GM08714 (cell line): ENCODE results near the gene DSCAML1.

Experiments
- H3K4me3 ChIP-seq: fragments of 200-500 bp; sonication (Bioruptor generic); 2 replicates; pipeline ENCODE4 v1.5.1; 2014; ENCODE audit warnings: mild to moderate bottlenecking, low read length, inconsistent platforms
- ZNF274 ChIP-seq: IDR thresholded peaks from 2 replicates; pipeline ENCODE4 v1.6.1; 2012; ENCODE audit warnings: mild to moderate bottlenecking, low read depth, low read length

The DSCAML1 gene

DNA sequence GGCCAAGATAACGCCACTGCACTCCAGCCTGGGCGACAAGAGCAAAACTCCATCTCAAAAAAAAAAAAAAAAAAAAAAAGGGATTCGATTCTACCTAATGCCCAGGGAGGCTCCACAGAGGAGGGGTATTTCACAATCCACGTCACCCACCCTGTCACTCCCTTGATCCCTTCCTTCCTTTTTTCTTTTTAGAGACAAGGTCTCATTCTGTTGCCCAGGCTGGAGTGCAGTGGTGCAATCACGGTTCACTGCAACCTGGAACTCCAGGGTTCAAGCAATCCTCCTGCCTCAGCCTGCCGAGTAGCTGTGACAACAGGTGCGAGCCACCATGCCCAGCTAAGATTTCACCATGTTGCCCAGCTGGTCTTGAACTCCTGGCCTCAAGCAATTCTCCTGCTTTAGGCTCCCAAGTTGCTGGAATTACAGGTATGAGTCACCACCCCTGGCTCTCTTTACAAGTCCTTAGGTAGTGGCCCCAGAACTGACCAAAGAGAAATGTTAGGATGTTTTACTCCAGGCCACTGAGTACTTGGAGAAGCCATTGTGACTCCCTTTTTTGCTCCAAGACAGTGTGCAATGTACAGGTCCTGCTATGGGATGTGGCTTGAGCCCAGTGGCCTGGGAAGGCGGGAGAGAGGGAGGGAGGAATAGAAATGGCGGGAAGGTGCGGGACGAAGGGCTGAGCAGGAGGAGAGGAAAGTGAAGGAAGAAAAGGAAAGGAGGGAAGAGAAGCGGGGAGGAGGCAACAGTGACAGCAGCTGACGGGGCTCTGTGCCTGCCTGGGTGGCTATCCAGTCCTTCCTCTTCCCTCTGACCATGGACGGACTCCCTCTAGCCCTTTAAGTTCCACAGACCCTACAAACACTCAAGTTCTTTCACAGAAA lies 39.3 kb upstream of the DSCAML1 start:
- no peak overlapping the region for H3K4me3 ChIP-seq
- TF ChIP-seq ZNF274, result no peak

DNA sequence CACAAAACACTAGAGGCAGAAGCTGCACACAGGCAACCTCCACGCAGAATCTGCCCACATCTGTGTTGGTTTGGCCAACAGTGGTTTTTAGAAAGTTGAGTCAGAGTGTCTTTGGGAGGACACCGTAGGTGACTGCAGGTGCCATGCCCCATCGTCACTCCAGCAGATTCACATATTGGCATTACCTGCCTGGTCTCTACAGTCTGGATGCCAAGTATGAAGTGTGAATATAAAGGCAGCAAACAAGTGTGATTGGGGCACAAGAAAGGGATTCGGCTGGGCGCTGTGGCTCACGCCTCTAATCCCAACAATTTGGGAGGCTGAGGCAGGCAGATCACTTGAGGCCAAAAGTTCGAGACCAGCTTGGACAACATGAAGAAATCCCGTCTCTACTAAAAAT lies 38.6 kb upstream of the DSCAML1 start:
- TF ChIP-seq ZNF274, result no peak
- H3K4me3 ChIP-seq, result no peak overlapping the region

DNA sequence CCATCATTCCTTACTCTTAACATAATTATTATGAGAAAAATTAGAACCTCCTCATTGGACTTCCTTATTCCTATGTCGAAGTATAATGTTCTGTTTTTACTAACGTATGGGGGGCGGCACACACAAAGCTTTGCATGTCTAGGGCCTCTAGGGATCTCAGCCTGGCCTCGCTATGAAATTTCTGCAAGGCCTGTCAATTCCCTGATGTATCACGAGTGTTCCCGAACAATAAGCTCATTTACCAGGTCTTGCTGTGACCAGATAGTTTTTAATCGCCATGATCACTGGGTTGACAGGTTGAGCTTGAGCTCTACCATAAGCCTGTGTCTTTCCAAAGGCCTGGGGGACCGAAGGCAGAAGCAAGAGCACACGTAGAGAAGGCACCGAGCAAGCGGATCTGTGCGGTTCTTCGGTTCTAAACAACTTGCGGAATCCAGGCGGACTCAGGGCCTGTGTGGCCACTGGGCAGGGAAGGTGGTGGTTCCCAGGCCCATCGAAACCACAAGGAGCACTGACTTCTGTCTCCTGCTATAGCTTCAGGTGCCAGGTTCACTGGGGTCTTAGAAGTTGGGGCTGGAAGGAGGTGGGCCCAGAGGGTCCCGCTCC lies 37.9 kb upstream of the DSCAML1 start:
- TF ChIP-seq ZNF274, result no peak
- H3K4me3 ChIP-seq, result no peak overlapping the region

DNA sequence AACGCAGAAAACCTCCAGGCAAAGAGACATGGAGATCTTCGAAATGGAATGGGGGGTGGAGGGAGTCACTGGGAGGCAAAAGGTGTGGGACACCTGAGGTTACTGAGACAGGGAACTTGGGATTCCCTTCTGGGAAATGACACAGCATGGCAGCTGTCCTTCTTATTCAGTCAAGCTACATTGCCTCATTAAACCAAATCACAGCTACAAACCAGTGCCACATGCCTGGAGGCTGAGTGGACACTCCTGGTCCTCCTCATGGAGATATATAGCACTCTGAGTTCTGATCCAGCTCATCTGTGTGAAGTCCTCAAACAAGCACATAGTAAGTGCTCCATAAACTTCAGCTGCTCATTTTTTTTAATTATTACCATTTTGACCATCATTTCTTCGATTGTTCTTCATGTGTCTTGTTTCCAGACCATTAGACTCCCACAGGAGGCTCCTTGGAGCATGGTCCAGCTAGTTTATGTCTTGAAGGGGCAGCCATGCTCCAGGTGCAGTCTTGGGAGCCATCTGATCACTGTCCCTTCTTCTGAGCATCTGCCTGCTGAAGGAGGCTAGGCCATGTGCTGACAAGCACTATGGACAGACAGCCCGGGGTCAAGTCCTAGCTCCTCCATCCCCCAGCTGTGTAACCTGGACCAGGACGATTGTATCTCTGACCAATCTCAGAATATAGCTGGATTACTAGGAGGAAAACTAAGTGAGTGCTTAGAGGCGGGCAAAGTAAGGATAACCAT lies 37.2 kb upstream of the DSCAML1 start:
- no peak overlapping the region for H3K4me3 ChIP-seq
- TF ChIP-seq ZNF274, result no peak

DNA sequence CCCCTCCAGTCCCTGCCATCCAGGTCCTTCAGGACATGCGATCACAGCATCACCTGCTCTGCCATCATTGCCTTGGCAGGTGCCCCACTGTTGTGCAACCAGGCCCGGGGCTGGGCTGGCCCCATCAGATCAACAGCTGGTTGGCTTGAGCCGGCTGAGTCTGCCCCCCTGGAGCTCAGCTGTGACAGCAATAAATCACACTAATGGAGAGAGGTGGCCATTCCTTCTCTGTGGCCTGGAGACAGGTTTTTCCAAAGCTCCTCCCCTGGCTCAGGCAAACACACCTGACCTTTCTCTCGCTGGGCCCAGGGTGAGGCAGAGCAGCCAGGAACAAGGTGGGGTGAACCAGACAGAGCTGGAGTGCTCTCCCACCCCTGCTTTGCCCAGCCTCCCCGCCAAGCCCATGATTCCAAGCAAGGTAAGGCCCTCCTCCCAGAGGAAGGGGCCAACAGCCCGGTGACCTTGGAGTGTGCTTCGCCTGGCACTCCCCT lies 36.4 kb upstream of the DSCAML1 start:
- TF ChIP-seq ZNF274, result no peak
- no peak overlapping the region for H3K4me3 ChIP-seq

DNA sequence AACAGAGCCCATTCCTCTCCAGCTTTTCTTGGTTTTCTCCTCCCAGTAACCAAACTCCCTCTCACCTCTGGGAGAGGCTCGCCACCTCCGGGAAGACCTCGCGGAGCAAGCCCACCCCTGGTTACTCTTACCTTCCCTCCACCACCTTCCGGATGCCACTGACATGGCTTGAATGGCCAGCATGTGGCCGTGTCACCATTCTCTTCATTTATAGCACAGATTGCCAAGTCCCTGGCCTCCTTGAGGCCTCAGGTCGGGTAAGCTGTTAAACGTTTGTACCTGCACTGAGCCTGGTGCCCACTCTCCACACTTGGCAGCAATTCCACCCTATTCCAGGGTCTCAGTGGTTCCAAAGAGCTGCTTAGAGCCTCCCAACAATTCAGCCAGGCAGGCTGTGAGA lies 35.5 kb upstream of the DSCAML1 start:
- H3K4me3 ChIP-seq, result no peak overlapping the region
- no peak for TF ChIP-seq ZNF274

DNA sequence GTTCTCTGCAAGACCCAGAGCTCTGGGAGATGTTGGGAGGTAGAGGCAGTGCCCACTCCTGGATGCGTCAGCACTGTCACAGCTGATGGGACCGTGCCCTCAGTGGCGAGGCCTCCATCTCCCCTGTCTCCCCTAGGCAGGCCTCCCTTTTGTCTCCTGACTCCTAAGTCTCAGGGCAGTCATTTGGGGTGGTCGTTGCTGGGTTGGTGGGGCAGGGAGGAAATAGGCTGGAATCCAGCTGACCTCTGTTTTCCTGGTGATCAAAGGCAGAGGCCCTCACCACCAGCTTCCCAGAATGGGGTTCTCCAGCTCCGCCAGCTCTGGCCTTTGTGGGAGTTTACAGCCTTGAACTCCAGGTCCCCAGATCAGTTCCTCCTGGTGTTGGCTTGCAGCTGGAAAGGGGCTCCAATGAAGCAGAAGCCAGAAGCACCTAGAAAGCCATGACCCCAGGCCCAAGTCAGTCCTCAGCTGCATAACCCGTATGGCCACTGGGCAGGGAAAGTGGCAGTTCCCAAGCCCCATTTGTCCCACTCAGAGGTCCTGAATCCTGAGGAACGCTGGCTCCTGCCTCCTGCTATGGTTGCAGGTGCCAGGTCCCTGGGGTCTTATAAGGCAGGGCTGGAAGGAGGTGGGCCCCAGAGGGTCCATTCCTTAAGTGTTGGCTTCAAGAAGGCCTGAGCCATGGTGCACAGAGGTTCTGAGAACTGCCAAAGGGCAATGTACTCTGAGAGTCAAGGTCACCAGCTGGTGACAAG lies 34.8 kb upstream of the DSCAML1 start:
- no peak overlapping the region for H3K4me3 ChIP-seq
- TF ChIP-seq ZNF274, result no peak

DNA sequence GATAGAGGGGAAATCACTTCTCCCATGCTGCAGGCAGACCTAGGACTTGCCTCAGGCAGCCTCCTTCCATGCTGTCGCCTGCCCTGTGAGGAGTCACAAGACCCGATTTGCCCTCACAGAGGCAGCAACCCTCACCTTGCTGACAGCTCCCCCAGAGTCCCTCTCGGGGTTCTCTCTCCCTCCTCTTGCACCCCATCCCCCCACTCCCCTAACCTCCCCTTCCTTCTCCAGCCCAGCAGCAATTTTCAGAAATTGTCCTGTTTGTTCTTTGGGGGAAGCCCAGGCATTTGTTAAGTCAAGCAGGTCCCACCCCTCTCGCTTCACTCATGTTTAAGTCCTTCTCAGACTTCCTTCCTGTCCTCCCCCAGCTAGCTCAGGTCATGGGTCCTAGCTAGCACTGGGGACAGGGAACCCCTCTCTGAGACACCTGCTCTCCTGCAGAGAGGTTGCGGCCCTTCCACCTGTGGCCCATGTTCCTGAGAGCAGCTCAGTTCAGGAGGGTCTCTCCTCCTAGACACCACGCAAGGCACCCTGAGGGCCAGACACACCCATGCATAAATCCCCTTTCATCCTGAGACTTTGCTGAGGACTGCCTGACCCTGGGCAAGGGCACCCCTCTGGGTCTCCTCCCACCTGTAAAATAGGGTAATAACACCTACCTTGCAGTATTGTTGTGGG lies 33.8 kb upstream of the DSCAML1 start:
- H3K4me3 ChIP-seq, result no peak overlapping the region

DNA sequence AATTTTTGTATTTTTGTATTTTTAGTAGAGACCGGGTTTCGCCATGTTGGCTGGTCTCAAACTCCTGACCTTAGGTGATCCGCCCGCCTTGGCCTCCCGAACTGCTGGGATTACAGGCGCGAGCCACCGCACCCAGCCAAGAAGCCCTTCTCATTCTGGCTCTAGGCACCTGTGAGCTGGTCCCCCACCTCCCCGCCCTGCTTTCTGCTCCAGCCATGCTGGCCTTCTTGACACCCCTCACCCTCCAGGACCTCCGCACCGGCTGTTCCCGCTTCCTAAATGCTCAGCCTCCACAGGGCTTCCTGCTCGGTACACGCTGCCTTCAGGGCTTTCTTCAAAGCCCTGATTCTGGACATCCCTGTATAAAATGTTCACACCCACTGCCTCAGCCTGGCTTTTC lies 33.1 kb upstream of the DSCAML1 start:
- TF ChIP-seq ZNF274, result no peak
- H3K4me3 ChIP-seq, result no peak overlapping the region

More for the DNA sequence above, 33.8 kb upstream of the DSCAML1 start:
- no peak for TF ChIP-seq ZNF274

DNA sequence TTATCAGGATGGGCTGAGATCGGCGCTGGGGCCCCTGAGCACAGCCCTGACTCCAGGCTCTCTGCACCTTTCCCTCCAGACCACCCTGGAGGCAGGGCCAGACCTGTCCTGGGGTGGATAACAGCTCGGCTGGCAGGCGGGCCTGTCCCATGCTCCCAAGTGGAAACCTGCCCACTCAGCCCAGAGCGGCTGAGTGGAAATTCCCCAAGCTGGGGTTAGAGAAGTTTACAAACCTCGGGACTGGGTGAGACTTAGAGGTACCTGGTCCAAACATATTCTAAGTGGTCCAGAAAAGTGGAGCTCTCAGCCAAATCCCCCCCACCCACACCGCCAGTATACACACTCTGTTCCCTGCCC lies 32.3 kb upstream of the DSCAML1 start:
- no peak overlapping the region for H3K4me3 ChIP-seq
- TF ChIP-seq ZNF274, result no peak

DNA sequence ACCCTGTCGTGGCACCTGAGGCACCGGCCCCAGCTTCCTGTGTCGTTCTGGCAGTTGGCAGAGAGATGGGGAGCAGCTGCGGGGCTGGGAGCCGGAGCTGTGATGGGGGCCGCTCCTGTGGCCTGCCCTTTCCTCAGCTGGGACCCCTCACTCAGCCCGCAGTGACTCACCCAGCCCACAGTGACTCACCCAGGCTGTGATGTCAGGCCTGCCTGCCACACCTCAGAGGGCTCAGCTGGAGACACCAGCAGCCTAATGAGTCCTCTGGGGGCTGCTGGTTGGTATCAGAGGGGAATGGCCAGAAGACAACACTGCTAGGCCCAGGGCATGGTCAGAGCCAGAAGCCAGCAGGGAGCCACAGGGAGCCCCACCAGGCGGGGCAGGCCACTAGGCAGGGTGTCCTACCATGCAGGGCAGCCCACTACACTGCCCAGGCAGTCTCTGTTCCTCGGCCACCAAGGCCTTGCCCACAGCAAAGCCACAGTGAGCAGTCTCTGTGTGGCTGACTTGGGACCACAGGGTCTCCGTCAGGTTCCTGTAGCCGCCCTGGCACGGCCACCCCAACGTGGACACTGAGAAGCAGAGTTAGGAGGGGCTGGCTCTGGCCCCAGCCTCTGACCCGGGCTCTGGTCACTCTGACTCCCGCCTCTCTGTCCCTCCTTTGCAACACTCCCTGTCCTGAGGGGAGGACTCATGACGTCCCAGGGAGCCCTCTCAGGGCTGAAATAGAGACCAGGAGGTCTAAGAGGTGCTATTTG lies 31.8 kb upstream of the DSCAML1 start:
- no peak for TF ChIP-seq ZNF274
- H3K4me3 ChIP-seq, result no peak overlapping the region

DNA sequence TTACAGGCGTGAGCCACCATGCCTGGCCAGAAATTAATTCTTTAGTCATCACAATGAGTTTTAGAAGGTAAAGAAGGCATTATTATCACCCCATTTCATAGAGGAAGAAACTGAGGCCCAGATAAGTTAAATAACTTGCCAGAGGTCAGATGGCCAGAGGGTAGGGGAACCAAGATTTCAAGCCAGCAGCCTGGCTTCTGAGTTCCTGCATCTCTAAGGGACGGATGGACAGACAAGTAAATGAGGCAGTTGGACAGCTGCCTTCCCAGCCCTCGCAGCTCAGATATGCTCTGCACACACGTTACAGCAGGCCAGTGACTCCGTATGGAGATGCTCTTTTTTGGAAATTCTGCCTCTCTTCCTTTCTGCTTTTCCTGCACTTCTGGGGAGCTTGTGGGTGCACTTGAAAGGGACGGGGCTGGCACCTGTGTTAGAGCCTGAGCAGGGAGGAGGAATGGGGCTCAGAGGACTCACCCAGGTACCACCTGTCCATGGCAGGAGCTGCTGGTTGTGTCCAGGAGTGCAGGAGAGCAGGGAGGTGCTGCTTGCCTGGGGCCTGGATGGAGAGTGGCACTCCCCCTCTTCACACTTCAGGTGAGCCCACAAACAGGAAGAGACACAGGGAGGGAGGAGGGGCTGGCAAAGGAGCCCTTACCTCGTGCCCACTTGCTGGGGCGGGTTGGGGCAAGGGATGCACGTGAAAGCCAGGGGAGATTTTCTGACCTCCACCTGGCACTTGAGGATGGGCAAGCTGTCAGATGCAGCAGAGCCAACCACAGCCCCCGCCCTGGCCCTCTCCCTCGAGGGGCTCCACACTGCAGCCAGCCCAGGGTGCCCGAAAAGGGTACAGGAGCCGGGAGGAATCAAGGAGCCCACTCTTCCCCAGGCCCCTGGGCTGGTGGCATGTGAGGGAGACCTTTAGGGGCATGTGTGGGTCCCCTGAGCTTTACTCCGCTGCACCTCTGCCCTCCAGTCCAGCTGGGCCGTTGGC lies 30.8 kb upstream of the DSCAML1 start:
- TF ChIP-seq ZNF274, result no peak
- no peak overlapping the region for H3K4me3 ChIP-seq
